Measurements from ENCODE around the gene CAVIN2. TPM values are rescaled to one million over a fixed set of nuclear protein-coding genes. Genes with fewer than 3 reads are reported as not detected.
A peak's percentile ranks its signal among the peaks of the same experiment; 100 is the strongest.

CAVIN2 gene
- total and polyA plus RNA-seq, 11 donors = 35.2 to 149 (median 93.0) TPM

DNA sequence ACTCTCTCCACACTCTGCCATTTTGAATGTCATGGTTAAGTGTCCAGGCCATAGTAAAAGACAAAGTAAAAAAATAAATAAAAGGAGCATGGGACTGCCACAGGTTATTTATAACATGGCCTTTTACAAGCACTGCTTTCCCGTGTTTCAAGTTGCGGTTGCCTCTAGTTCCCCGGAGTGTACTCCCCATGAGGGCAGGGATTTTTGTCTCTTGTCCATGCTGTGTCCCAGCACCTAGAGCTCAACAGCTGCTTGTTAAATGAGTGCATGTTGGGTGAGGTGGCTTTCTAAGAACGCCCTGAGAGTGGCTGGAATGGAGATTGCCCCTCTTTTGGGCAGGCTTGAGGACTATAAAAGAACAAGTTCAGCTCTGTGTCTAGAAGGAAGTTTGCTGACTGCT, 8.4 kb downstream of the CAVIN2 start:
- no peak for TF ChIP-seq POLR2A (IDR thresholded peaks at IDR 0.05)
- no peak for DNase-seq
- H3K4me1 ChIP-seq = peaks cover 0 to 84% (median 53%) of the 10 kb centered on the region in 12 donors
- H3K27ac ChIP-seq = peak overlapping the region in 11 of 12 donors; percentile 31 to 95 (median 86)
- no peak for ATAC-seq
- H3K36me3 ChIP-seq = peaks cover 4 to 64% (median 19%) of the 10 kb centered on the region in 9 donors
- peak overlapping the region in 4 of 12 donors; percentile 0 to 11 (median 2) for H3K4me3 ChIP-seq
- no peaks in the 10 kb centered on the region for H3K9me3 ChIP-seq
- intact Hi-C loops (cut with DNase I) = no loop called here
- WGBS, 4 donors = 45 to 75% (median 60%) methylated on average over 4 of the region's 4 CpGs
- no peaks in the 10 kb centered on the region for H3K27me3 ChIP-seq

DNA sequence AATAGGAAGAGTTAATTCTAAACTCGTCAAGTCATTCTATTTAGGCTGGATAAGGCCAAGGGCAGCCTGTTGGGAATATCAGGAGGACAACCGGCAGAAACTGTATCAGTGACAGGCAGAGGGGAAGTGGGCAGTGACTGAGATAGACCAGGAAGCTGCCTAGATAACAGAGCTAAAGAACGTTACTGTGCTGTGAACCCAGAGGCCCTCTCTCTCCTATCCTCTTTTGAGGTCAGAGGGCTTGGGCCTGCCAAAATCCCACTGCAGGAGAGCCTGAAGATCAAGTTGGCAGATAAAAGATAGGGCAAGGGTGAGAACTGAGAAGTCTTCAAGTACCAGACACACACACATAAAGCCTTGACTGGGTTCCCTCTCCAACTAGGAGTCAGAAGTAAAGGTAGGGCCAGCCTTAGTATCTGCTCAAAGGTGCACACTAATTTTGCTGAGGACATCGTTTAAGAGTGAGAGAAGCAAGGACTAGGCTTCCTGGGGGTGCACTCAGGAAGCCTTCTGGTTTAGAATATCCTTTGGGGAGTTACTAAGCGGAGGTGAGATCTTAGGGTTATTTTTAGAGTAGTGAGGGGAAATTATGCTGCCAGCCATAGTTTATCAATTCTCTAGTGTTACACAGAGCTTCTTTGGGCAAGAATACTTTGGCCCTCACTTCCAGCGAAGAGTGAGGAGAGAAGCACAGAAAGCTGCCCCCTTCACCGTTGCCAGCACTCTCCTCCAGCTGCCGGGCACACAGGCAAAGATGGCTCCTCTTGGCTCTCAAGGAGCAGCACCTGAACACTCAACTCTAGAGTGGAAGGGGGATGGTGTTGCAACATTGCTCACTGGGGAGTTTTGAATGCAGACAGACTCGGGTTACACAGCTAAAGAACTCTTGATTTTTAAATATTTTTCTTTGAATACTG, 9.8 kb downstream of the CAVIN2 start:
- Histone ChIP-seq H3K36me3 (peaks cover 4 to 60% (median 19%) of the 10 kb centered on the region in 9 donors), H3K9me3 (no peaks in the 10 kb centered on the region), H3K4me3 (peak overlapping the region in 7 of 12 donors; percentile 0 to 24 (median 18)), H3K27me3 (no peaks in the 10 kb centered on the region), H3K4me1 (peaks cover 3 to 89% (median 55%) of the 10 kb centered on the region in 12 donors), H3K27ac (peak overlapping the region; percentile 43 to 95 (median 84))
- intact Hi-C loops (cut with DNase I) = loop anchor here in 1 of 10 donors (1.0 kb wide), 1 partner anchor 10 kb away; the partner anchor contains the start of gene CAVIN2
- TF ChIP-seq, protein P1, sequence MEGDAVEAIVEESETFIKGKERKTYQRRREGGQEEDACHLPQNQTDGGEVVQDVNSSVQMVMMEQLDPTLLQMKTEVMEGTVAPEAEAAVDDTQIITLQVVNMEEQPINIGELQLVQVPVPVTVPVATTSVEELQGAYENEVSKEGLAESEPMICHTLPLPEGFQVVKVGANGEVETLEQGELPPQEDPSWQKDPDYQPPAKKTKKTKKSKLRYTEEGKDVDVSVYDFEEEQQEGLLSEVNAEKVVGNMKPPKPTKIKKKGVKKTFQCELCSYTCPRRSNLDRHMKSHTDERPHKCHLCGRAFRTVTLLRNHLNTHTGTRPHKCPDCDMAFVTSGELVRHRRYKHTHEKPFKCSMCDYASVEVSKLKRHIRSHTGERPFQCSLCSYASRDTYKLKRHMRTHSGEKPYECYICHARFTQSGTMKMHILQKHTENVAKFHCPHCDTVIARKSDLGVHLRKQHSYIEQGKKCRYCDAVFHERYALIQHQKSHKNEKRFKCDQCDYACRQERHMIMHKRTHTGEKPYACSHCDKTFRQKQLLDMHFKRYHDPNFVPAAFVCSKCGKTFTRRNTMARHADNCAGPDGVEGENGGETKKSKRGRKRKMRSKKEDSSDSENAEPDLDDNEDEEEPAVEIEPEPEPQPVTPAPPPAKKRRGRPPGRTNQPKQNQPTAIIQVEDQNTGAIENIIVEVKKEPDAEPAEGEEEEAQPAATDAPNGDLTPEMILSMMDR (IDR thresholded peaks at IDR 0.05) = no peak
- TF ChIP-seq POLR2A (IDR thresholded peaks at IDR 0.05) = no peak
- DNase-seq (peak in 4 of 5 donors; percentile 40 to 55 (median 51)), ATAC-seq (peak; percentile 79 to 95 (median 86))
- 18 to 27% (median 23%) methylated on average over 9 of the region's 9 CpGs for WGBS, 4 donors

DNA sequence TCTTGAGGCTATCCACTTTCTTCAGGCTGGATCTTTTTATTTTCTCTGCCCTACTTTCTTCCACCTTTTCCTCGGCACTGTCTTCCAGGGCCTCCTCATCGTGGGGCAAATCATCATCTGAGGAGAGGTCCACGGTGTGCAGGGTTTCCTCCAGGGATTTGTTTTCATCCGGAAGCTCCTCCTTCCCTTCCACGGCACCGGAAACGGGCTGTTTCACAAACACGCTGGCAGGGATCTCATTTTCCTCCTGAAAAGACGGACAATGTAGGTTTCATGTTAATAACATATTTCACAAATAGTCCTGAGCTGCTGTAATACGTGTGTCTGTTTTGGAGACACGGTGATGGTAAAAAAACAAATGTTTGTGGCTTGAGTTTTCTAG, 10.4 kb downstream of the CAVIN2 start:
- intact Hi-C loops (cut with DNase I) = no loop called here
- peak overlapping the region; percentile 43 to 95 (median 84) for H3K27ac ChIP-seq
- 26 to 46% (median 34%) methylated on average over 11 of the region's 11 CpGs for WGBS, 4 donors
- TF ChIP-seq, protein P1 (IDR thresholded peaks at IDR 0.05) = no peak
- no peak for TF ChIP-seq POLR2A (IDR thresholded peaks at IDR 0.05)
- H3K36me3 ChIP-seq = peaks cover 4 to 54% (median 19%) of the 10 kb centered on the region in 9 donors
- H3K4me1 ChIP-seq = peaks cover 3 to 89% (median 57%) of the 10 kb centered on the region in 12 donors
- peak overlapping the region in 7 of 12 donors; percentile 0 to 24 (median 18) for H3K4me3 ChIP-seq
- DNase-seq (no peak), ATAC-seq (no peak)
- H3K27me3 ChIP-seq = no peaks in the 10 kb centered on the region
- H3K9me3 ChIP-seq = no peaks in the 10 kb centered on the region

DNA sequence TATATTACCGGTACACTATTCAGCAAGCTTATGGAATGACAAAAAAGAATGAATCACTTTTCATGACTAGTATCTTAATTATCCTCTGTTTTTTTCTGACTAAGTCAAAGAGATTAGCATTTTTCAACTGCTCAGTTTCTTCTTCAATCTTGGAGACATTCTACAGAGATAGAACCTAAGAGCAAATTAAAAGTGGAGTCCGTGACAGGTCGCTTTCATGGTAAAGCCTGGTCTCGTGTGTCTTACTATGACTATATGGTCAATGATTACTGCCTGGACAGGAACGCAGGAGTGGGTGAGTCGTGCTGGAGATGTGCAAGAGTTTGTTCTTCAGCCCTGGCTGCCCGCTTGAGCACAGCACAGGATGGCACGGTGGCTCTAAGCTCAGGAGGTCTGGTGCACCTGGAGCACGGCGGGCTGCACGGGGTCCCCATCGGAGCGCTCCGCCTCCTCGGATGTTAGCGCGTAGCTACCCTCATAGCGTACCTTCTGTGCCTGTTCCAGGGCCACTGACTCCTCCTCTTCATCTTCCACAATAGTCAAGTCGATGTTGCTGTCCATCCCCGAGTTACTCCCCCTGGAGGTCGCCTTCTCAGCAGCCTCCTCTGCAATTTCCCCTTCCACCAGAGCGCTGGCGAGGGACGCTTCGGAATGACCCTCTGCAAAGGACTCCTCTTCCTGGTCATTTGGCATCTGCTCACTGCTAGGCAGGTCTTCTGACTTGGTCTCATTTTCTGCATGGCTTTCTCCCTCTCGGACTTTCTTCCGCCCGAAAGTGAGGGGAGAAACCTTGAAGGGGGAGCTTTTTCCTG, 11.1 kb downstream of the CAVIN2 start:
- ATAC-seq (no peak), DNase-seq (no peak)
- Histone ChIP-seq H3K36me3 (peaks cover 4 to 54% (median 19%) of the 10 kb centered on the region in 9 donors), H3K4me3 (peak overlapping the region in 2 of 12 donors; percentile 6 to 18), H3K27ac (peak overlapping the region in 11 of 12 donors; percentile 43 to 95 (median 82)), H3K9me3 (no peaks in the 10 kb centered on the region), H3K4me1 (peaks cover 3 to 85% (median 54%) of the 10 kb centered on the region in 12 donors), H3K27me3 (no peaks in the 10 kb centered on the region)
- TF ChIP-seq, protein P1 (IDR thresholded peaks at IDR 0.05) = peak in 5 of 12 donors; percentile 5 to 28 (median 13)
- no peak for TF ChIP-seq POLR2A (IDR thresholded peaks at IDR 0.05)
- WGBS, 4 donors = 82 to 94% (median 90%) methylated on average over 22 to 28 of the region's 28 CpGs
- intact Hi-C loops (cut with DNase I) = no loop called here

All from heart left ventricle (tissue), 16 donors.